H1 (cell line): ENCODE results near the gene STK31. TPM values are rescaled to one million over a fixed set of nuclear protein-coding genes. Genes with fewer than 3 reads are reported as not detected.
"Not testable (repeated sequence)": the region's sequence is repeated elsewhere in the genome, so short reads cannot be mapped to it uniquely, and the experiment has no call there.

Experiments used
- CTCF ChIA-PET: fragments of 300-600 bp; sonication (Branson Sonifier 250); formaldehyde crosslinking; loops from one replicate; lab custom pipeline; 2021; ENCODE audit not compliant: partially characterized antibody; lab: Charles Lee
- POLR2A ChIA-PET: fragments of 300-600 bp; sonication (Branson Sonifier 250); formaldehyde crosslinking; loops from one replicate; lab custom pipeline; 2021; ENCODE audit warnings: inconsistent platforms; ENCODE audit not compliant: partially characterized antibody; lab: Charles Lee
- DNase-seq, 2 experiments: peaks; one replicate each; pipeline versions ENCODE4 v3.0.0 to v3.0.0-alpha.2; 2010 to 2022; ENCODE audit warnings: low spot score in 2 of 2, low read depth in 1 of 2, mixed read lengths in 1 of 2
- FAIRE-seq: peaks from 2 replicates; lab custom pipeline; 2011; peaks lifted over from hg19 to GRCh38; lab: Jason Lieb, UNC
- H2AFZ ChIP-seq: 2 replicates; pipeline ENCODE4 v1.8.1; 2012; ENCODE audit warnings: low read length, inconsistent platforms
- H2AK5ac ChIP-seq: 2 replicates; pipeline ENCODE4 v1.6.1; 2013; ENCODE audit warnings: low read depth, low read length
- H2BK120ac ChIP-seq: replicated peaks from 2 replicates; pipeline ENCODE3; 2013; ENCODE audit warnings: low read depth, low read length, inconsistent platforms
- H2BK12ac ChIP-seq: 2 replicates; pipeline ENCODE4 v1.6.1; 2013; ENCODE audit warnings: low read depth, low read length
- H2BK15ac ChIP-seq: 2 replicates; pipeline ENCODE4 v1.6.1; 2013; ENCODE audit warnings: low read length
- H2BK20ac ChIP-seq: 2 replicates; pipeline ENCODE4 v1.6.1; 2013; ENCODE audit warnings: low read length
- H2BK5ac ChIP-seq: 2 replicates; pipeline ENCODE4 v1.6.1; 2013; ENCODE audit warnings: low read depth, low read length
- H3K14ac ChIP-seq: 2 replicates; pipeline ENCODE4 v1.6.1; 2013; ENCODE audit warnings: inconsistent platforms; ENCODE audit not compliant: insufficient read length
- H3K18ac ChIP-seq: 2 replicates; pipeline ENCODE4 v1.6.1; 2013; ENCODE audit warnings: low read length; ENCODE audit errors: extremely low read depth
- H3K23ac ChIP-seq: 2 replicates; pipeline ENCODE4 v1.6.1; 2013; ENCODE audit warnings: inconsistent platforms; ENCODE audit not compliant: insufficient read length
- H3K23me2 ChIP-seq: 2 replicates; pipeline ENCODE4 v1.6.1; 2013; ENCODE audit warnings: low read depth, low read length
- H3K27ac ChIP-seq: 2 replicates; pipeline ENCODE4 v1.6.1; 2011; ENCODE audit warnings: low read depth, low read length, inconsistent platforms
- H3K27me3 ChIP-seq, 4 experiments: replicated peaks in 1 of 4; 1 replicate in 1 of 4; 2 replicates in 3 of 4; pipeline versions ENCODE4 v1.6.1 to v1.8.1; 2011 to 2013; ENCODE audit warnings: low read length in 3 of 4, mild to moderate bottlenecking in 3 of 4, inconsistent platforms in 2 of 4, mixed read lengths in 2 of 4, moderate library complexity in 1 of 4; ENCODE audit not compliant: control insufficient read depth in 3 of 4, insufficient read depth in 3 of 4; ENCODE audit errors: extremely low read depth in 1 of 4
- H3K36me3 ChIP-seq, 4 experiments: 2 replicates each; pipeline versions ENCODE4 v1.6.1 to v1.8.1; 2011 to 2013; ENCODE audit warnings: mild to moderate bottlenecking in 4 of 4, low read length in 3 of 4, moderate library complexity in 2 of 4, control low read depth in 1 of 4, inconsistent platforms in 1 of 4; ENCODE audit not compliant: insufficient read depth in 4 of 4, control insufficient read depth in 2 of 4
- H3K4ac ChIP-seq: replicated peaks from 2 replicates; pipeline ENCODE3; 2013; ENCODE audit warnings: low read length, low read depth, mixed read lengths, inconsistent platforms; ENCODE audit not compliant: insufficient read length
- H3K4me1 ChIP-seq, 4 experiments: replicated peaks in 1 of 4; 1 replicate in 1 of 4; 2 replicates in 3 of 4; pipeline versions ENCODE4 v1.6.1 to v1.8.1; 2011 to 2013; ENCODE audit warnings: low read length in 3 of 4, inconsistent platforms in 2 of 4, mixed read lengths in 1 of 4; ENCODE audit not compliant: insufficient read depth in 4 of 4, control insufficient read depth in 3 of 4
- H3K4me2 ChIP-seq, 2 experiments: 2 replicates each; pipeline versions ENCODE4 v1.6.1 to v1.8.1; 2011 to 2013; ENCODE audit warnings: low read depth in 2 of 2, low read length in 2 of 2, control low read depth in 1 of 2, inconsistent platforms in 1 of 2, mild to moderate bottlenecking in 1 of 2; ENCODE audit not compliant: insufficient read depth in 1 of 2
- H3K4me3 ChIP-seq, 4 experiments: fragments of 200-600, 300-600 bp in 1 of 4; sonication (generic), shearing (Covaris generic), sonication (Bioruptor Twin) in 1 of 4; 2 replicates each; pipeline versions ENCODE4 v1.5.1 to v1.8.1; 2011 to 2016; ENCODE audit warnings: low read length in 4 of 4, low read depth in 3 of 4, control low read depth in 2 of 4, inconsistent platforms in 2 of 4, mild to moderate bottlenecking in 2 of 4, mixed read lengths in 1 of 4, moderate library complexity in 1 of 4; ENCODE audit not compliant: insufficient read depth in 2 of 4; ENCODE audit errors: extremely low read depth in 1 of 4
- H3K56ac ChIP-seq: replicated peaks from 2 replicates; pipeline ENCODE3; 2013; ENCODE audit warnings: low read depth, mild to moderate bottlenecking, mixed read lengths, low read length, inconsistent platforms; ENCODE audit not compliant: insufficient read length
- H3K79me1 ChIP-seq: 2 replicates; pipeline ENCODE4 v1.6.1; 2013; ENCODE audit warnings: low read depth, low read length, control low read depth
- H3K79me2 ChIP-seq, 2 experiments: 2 replicates each; pipeline versions ENCODE4 v1.6.1 to v1.8.1; 2012 to 2013; ENCODE audit warnings: low read length in 2 of 2, mild to moderate bottlenecking in 2 of 2, inconsistent platforms in 1 of 2; ENCODE audit not compliant: insufficient read depth in 2 of 2, control insufficient read depth in 1 of 2
- H3K9ac ChIP-seq, 4 experiments: replicated peaks in 1 of 4; 1 replicate in 1 of 4; 2 replicates in 3 of 4; pipeline versions ENCODE4 v1.6.1 to v1.8.1; 2011 to 2013; ENCODE audit warnings: low read depth in 3 of 4, low read length in 3 of 4, control low read depth in 2 of 4, mild to moderate bottlenecking in 2 of 4, moderate library complexity in 2 of 4, inconsistent platforms in 1 of 4; ENCODE audit errors: extremely low read depth in 1 of 4
- H3K9me3 ChIP-seq, 2 experiments: 2 replicates each; pipeline versions ENCODE4 v1.6.1 to v1.8.1; 2012 to 2013; ENCODE audit warnings: mild to moderate bottlenecking in 2 of 2, moderate library complexity in 2 of 2, control low read depth in 1 of 2, inconsistent platforms in 1 of 2, low read depth in 1 of 2, low read length in 1 of 2, mixed read lengths in 1 of 2; ENCODE audit not compliant: insufficient read depth in 2 of 2
- H4K20me1 ChIP-seq, 2 experiments: replicated peaks in 1 of 2; 2 replicates each; pipeline versions ENCODE3 to v1.8.1; 2011 to 2013; ENCODE audit warnings: inconsistent platforms in 2 of 2, low read length in 2 of 2, mild to moderate bottlenecking in 1 of 2; ENCODE audit not compliant: insufficient read depth in 2 of 2, control insufficient read depth in 1 of 2
- H4K5ac ChIP-seq: 2 replicates; pipeline ENCODE4 v1.6.1; 2013; ENCODE audit warnings: low read length, low read depth, mixed read lengths, inconsistent platforms; ENCODE audit not compliant: insufficient read length
- H4K8ac ChIP-seq: 2 replicates; pipeline ENCODE4 v1.8.0; 2013; ENCODE audit warnings: mild to moderate bottlenecking, moderate library complexity, low read length, inconsistent platforms; ENCODE audit not compliant: insufficient read depth; ENCODE audit errors: extremely low read depth
- H4K91ac ChIP-seq: replicated peaks from 2 replicates; pipeline ENCODE3; 2013; ENCODE audit warnings: low read length, mixed read lengths, inconsistent platforms; ENCODE audit not compliant: insufficient read length
- WGBS, 2 experiments: shearing (Covaris generic) in 1 of 2; methylation state at CpG; one replicate each; pipeline versions ENCODE4 v1.1.6 to v1.1.7; 2013 to 2015; ENCODE audit warnings: low lambda C conversion rate in 2 of 2, mixed read lengths in 2 of 2, inconsistent platforms in 1 of 2, low coverage in 1 of 2, missing lambda C conversion rate in 1 of 2; ENCODE audit not compliant: insufficient replicate concordance in 2 of 2, insufficient coverage in 1 of 2, insufficient read length in 1 of 2; ENCODE audit errors: extremely low coverage in 1 of 2, missing lambda C conversion rate in 1 of 2; 5-methylcytosine and 5-hydroxymethylcytosine counted together
- polyA plus RNA-seq, 7 experiments: library from polyadenylated mRNA; depleted of rRNA in 3 of 7; stranded (reverse) in 5 of 7; unstranded in 2 of 7; fragments of >200 nt in 5 of 7; fragments of 200-250 nt in 2 of 7; gene quantifications; 1 replicate in 5 of 7; 2 replicates in 1 of 7; 4 replicates in 1 of 7; pipeline versions ENCODE4 v1.2.1 to v1.2.3, GENCODE V29; 2011 to 2013; ENCODE audit warnings: missing spikeins in 2 of 7, mixed read lengths in 2 of 7
- total RNA-seq: library from RNA; stranded (reverse); fragmentation: NEBNext Ultra II Directional; extraction: Animal tissue kit (Norgen Biotek cat#: 25700); gene quantifications from 2 replicates; pipeline ENCODE4 v1.2.1, GENCODE V29; 2021

STK31 gene
- total and polyA plus RNA-seq, 2 of the 8 experiments (the other 6 are each of a cell fraction or from before 2014, with no cell fraction given): 0.15 to 0.32 TPM

DNA sequence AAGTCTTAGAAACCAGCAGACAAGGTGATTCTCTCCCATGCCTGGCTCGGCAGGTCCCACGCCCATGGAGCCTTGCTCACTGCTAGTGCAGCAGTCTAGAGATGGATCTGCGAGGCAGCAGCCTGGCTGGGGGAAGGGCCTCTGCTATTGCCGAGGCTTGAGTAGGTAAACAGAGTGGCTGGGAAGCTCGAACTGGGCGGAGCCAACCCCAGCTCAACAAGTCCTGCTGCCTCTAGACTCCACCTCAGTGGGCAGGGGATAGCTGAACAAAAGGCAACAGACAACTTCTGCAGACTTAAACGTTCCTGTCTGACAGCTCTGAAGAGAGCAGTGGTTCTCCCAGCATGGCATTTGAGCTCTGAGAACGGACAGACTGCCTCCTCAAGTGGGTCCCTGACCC, 134.8 kb downstream of the STK31 start:
- H2BK120ac ChIP-seq, H2BK15ac ChIP-seq: not testable (repeated sequence)

More for the DNA sequence above, 134.8 kb downstream of the STK31 start:
- H3K4ac ChIP-seq, H3K4me3 ChIP-seq, POLR2A ChIA-PET, H3K36me3 ChIP-seq, H4K20me1 ChIP-seq, FAIRE-seq, H3K4me1 ChIP-seq, DNase-seq, H3K23me2 ChIP-seq, H2AK5ac ChIP-seq, H4K8ac ChIP-seq, H3K27ac ChIP-seq, H3K9me3 ChIP-seq, H3K9ac ChIP-seq, H3K23ac ChIP-seq, CTCF ChIA-PET, H3K14ac ChIP-seq, H3K79me2 ChIP-seq, H3K4me2 ChIP-seq, H3K18ac ChIP-seq, H2BK5ac ChIP-seq, H2BK20ac ChIP-seq, H4K5ac ChIP-seq, H3K56ac ChIP-seq, H3K27me3 ChIP-seq, H4K91ac ChIP-seq, H3K79me1 ChIP-seq, H2AFZ ChIP-seq, H2BK12ac ChIP-seq: not testable (repeated sequence)
- 86% methylated on average over 8 of the region's 8 CpGs; no CpG with 5 or more reads in 1 of the 2 experiments for WGBS, 2 experiments
